Lower lobe of right lung (tissue), 2 donors: Measurements from ENCODE around the gene KCTD8. TPM values are rescaled to one million over a fixed set of nuclear protein-coding genes. Genes with fewer than 3 reads are reported as not detected.
"Not testable (repeated sequence)": the region's sequence is repeated elsewhere in the genome, so short reads cannot be mapped to it uniquely, and the experiment has no call there.

Experiments used
- ATAC-seq, 2 donors: fragments of 200-7000 bp; cut with Tn5 transposase; one replicate each; pipeline ENCODE4 v1.9.1; 2020 to 2022; ENCODE audit warnings: mild to moderate bottlenecking in 2 of 2, moderate library complexity in 2 of 2
- DNase-seq: peaks from one replicate; pipeline ENCODE4 v3.0.0-alpha.2; 2020
- H3K27ac ChIP-seq: fragments of 200-600 bp; one replicate; pipeline ENCODE4 v1.8.0; 2022
- H3K27me3 ChIP-seq: fragments of 200-600 bp; one replicate; pipeline ENCODE4 v1.8.0; 2022; ENCODE audit warnings: low read depth
- H3K36me3 ChIP-seq: fragments of 200-600 bp; one replicate; pipeline ENCODE4 v1.8.0; 2022; ENCODE audit warnings: mild to moderate bottlenecking
- H3K4me1 ChIP-seq: fragments of 200-600 bp; one replicate; pipeline ENCODE4 v1.8.0; 2022
- H3K4me3 ChIP-seq: fragments of 200-600 bp; one replicate; pipeline ENCODE4 v1.8.0; 2022; ENCODE audit warnings: mild to moderate bottlenecking
- H3K9me3 ChIP-seq: fragments of 200-600 bp; one replicate; pipeline ENCODE4 v1.8.0; 2022
- CTCF ChIP-seq: fragments of 200-600 bp; IDR thresholded peaks from one replicate; pipeline ENCODE4 v1.8.0; 2022; ENCODE audit warnings: antibody characterized with exemption, mild to moderate bottlenecking
- intact Hi-C: fragments of 100-400 bp; cut with DNase I; formaldehyde crosslinking; loops from one replicate; pipeline ENCODE4 v1.11.0; 2022
- total RNA-seq: library from RNA; stranded (reverse); fragmentation: NEBNext Ultra II Directional; extraction: Animal tissue kit (Norgen Biotek cat#: 25700); gene quantifications from one replicate; pipeline ENCODE4 v1.2.1, GENCODE V29; 2021
- donor health status: DM: no; HTN: yes; CAD: no; lungs with severe emphysema.

KCTD8 gene
- total RNA-seq, 1 donor from 2014 or later = not detected

DNA sequence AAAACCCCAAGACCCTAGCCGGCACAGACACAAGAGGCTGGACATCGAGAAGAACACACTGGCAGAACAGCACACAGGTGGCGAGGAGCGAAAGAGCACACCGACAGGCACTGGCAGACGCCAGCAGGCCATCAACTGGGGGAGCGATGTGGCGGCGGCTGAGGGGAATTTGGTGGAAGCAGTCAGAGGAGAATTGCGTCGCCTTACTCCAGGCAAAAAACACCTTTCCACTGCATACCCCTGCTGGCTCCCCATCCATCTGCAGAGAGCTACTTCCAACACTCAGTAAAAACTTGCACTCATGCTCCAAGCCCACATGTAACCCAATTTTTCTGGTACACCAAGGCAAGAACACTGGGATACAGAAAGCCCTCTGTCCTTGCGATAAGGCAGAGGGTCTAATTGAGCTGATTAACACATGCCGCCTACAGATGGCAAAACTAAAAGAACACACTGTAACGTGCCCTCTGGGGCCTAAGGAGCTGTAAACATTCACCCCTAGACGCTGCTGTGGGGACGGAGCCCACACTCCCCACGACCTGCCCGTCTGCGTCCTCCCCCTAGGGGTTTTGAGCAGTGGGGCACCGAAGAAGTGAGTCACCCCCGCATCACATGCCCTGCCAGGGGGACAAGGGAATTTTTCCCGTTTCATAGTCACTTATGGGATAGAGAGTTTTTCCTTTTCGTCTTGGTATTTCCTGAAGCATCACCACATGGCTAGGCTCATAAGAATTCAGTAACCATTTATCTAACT, 262.3 kb downstream of the KCTD8 start:
- no peak overlapping the region for H3K27ac ChIP-seq
- H3K4me1 ChIP-seq = no peaks in the 10 kb centered on the region
- H3K27me3 ChIP-seq = no peaks in the 10 kb centered on the region
- DNase-seq (peak; percentile 32), ATAC-seq (no peak)
- H3K36me3 ChIP-seq = no peaks in the 10 kb centered on the region
- H3K9me3 ChIP-seq = no peaks in the 10 kb centered on the region
- no peak for TF ChIP-seq CTCF
- no peak overlapping the region for H3K4me3 ChIP-seq
- intact Hi-C loops = no loop called here

GRCh38 chr4:44181491-44182349, 266.9 kb downstream of the KCTD8 start:
- ATAC-seq, H3K27me3 ChIP-seq, H3K4me3 ChIP-seq, H3K9me3 ChIP-seq, H3K27ac ChIP-seq, H3K4me1 ChIP-seq, H3K36me3 ChIP-seq, intact Hi-C loops: not testable (repeated sequence)
- peak; percentile 38 for DNase-seq

DNA sequence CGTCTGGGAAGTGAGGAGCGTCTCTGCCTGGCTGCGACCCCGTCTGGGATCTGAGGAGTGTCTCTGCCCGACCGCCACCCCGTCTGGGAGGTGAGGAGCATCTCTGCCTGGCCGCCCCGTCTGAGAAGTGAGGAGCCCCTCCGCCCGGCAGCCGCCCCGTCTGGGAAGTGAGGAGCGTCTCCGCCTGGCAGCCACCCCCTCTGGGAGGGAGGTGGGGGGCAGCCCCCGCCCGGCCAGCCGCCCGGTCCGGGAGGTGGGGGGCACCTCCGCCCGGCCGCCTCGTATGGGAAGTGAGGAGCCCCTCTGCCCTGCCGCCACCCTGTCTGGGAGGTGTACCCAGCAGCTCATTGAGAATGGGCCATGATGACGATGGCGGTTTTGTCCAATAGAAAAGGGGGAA, 280.8 kb downstream of the KCTD8 start:
- H3K4me3 ChIP-seq, H3K4me1 ChIP-seq, H3K9me3 ChIP-seq, H3K36me3 ChIP-seq, ATAC-seq, intact Hi-C loops, H3K27me3 ChIP-seq, H3K27ac ChIP-seq: not testable (repeated sequence)
- DNase-seq = peak; percentile 12

DNA sequence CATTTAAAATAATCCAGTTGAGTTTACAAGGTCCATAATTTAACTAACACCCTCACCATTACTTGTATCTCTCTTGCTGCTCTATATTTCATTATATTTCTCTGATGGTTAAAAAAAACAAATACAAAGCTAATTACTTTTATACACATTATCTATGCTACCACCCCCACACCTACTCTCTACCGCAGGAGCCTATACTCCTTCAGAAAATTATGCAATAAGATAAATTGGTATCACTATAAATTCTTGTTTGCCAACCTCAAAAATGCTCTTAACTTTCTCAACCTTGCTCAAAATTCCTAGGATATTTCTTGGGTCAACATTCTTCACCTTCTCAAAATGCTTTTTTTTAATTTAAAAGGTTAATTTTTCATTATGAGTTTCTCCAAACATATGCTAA, 282.7 kb downstream of the KCTD8 start:
- Histone ChIP-seq H3K4me1 (no peaks in the 10 kb centered on the region), H3K9me3 (no peaks in the 10 kb centered on the region), H3K27ac (no peak overlapping the region), H3K27me3 (no peaks in the 10 kb centered on the region), H3K36me3 (no peaks in the 10 kb centered on the region), H3K4me3 (no peak overlapping the region)
- no peak for TF ChIP-seq CTCF
- no peak for DNase-seq
- intact Hi-C loops = no loop called here
- no peak for ATAC-seq

DNA sequence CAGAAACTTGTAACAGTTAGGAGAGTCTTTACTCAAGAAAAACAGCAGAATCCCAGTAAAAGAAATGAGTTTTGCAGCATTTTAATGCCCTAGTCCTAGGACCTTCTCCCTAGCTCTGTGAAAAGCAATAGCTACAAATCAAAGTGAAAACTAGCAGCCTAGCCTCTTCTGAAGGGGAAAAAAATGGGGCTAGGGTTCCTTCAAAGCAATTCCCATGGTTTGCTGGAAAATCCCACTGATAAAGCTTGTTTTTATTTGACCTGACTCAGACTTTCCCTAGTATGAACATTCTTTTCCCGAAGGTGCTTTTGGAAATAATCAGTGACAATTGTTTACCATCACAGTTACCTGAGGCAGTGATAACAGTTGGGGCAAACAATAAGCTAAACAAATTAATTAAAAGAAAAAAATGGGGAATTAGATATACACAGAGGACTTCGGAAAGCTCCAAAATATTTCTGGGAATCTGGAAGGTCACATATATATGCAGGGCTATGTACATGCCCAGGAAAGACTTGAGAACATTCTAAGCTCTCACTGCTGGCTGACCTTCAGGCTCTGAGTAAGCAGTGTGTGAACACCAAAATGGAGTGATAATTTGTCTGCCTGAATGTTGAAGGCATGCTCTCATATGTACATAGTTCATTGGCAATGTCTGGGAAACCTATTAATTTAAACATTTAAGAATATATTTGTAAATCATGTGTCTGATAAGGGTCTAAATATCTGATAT, 285.9 kb downstream of the KCTD8 start:
- ATAC-seq (no peak), DNase-seq (no peak)
- Histone ChIP-seq H3K36me3 (no peaks in the 10 kb centered on the region), H3K4me3 (no peak overlapping the region), H3K27ac (no peak overlapping the region), H3K4me1 (no peaks in the 10 kb centered on the region), H3K9me3 (no peaks in the 10 kb centered on the region), H3K27me3 (no peaks in the 10 kb centered on the region)
- intact Hi-C loops = no loop called here
- TF ChIP-seq CTCF = no peak

GRCh38 chr4:44161756-44162155, 286.9 kb downstream of the KCTD8 start:
- H3K36me3 ChIP-seq = no peaks in the 10 kb centered on the region
- intact Hi-C loops = no loop called here
- H3K4me1 ChIP-seq = no peaks in the 10 kb centered on the region
- no peaks in the 10 kb centered on the region for H3K9me3 ChIP-seq
- H3K27ac ChIP-seq = no peak overlapping the region
- ATAC-seq (no peak), DNase-seq (no peak)
- no peak overlapping the region for H3K4me3 ChIP-seq
- TF ChIP-seq CTCF = no peak
- no peaks in the 10 kb centered on the region for H3K27me3 ChIP-seq
